ENCODE measurements around the gene RPUSD4. TPM values are rescaled to one million over a fixed set of nuclear protein-coding genes. Genes with fewer than 3 reads are reported as not detected.

RPUSD4 gene
- total RNA-seq, 4 donors from 2014 or later, result 11.1 to 20.3 (median 12.6) TPM

DNA sequence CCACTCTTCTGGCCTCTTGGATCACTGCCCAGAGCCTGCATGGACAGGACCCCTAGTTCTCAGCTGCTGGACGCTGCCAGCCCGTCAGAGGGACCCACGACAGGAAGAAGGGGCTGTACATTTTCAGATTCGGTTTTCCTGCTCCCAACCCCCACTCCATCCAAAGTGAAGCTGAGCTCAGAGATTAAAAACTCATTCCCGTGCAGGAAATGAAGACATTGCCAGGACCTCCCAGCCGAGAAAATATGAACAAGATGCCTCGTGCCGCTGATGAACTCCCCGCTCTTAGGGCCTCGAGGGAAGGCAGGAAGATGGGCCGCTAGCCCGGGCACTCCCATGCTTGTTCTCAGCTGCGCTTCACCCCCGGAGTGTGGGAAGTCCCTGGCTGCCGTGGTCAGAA is 36.1 kb downstream of the RPUSD4 start:
- Histone ChIP-seq H3K27ac (no peak overlapping the region), H3K4me1 (no peaks in the 10 kb centered on the region), H3K36me3 (no peaks in the 10 kb centered on the region), H3K27me3 (no peaks in the 10 kb centered on the region), H3K4me3 (no peak overlapping the region), H3K9me3 (no peaks in the 10 kb centered on the region)
- WGBS, 2 donors (ENCODE audit: low coverage in 1 of 2), result 56 to 60% methylated on average over 1 to 14 of the region's 15 CpGs
- in situ Hi-C loops (cut with MboI; ENCODE audit: low pct_ligation_motif_present in 1 of 4, low pct_unique_long_range_greater_than_20kb in 1 of 4, low sequenced_read_pairs in 3 of 4) (no loop called here), intact Hi-C loops (cut with DNase I; ENCODE audit: low total_unique reads) (no loop called here)
- TF ChIP-seq EP300 (IDR thresholded peaks at IDR 0.05; ENCODE audit: low read depth), result no peak
- TF ChIP-seq POLR2A (IDR thresholded peaks at IDR 0.05), result no peak
- TF ChIP-seq POLR2AphosphoS5 (IDR thresholded peaks at IDR 0.05), result no peak
- TF ChIP-seq, protein P1, sequence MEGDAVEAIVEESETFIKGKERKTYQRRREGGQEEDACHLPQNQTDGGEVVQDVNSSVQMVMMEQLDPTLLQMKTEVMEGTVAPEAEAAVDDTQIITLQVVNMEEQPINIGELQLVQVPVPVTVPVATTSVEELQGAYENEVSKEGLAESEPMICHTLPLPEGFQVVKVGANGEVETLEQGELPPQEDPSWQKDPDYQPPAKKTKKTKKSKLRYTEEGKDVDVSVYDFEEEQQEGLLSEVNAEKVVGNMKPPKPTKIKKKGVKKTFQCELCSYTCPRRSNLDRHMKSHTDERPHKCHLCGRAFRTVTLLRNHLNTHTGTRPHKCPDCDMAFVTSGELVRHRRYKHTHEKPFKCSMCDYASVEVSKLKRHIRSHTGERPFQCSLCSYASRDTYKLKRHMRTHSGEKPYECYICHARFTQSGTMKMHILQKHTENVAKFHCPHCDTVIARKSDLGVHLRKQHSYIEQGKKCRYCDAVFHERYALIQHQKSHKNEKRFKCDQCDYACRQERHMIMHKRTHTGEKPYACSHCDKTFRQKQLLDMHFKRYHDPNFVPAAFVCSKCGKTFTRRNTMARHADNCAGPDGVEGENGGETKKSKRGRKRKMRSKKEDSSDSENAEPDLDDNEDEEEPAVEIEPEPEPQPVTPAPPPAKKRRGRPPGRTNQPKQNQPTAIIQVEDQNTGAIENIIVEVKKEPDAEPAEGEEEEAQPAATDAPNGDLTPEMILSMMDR (IDR thresholded peaks at IDR 0.05), result no peak
- DNase-seq, result no peak

DNA sequence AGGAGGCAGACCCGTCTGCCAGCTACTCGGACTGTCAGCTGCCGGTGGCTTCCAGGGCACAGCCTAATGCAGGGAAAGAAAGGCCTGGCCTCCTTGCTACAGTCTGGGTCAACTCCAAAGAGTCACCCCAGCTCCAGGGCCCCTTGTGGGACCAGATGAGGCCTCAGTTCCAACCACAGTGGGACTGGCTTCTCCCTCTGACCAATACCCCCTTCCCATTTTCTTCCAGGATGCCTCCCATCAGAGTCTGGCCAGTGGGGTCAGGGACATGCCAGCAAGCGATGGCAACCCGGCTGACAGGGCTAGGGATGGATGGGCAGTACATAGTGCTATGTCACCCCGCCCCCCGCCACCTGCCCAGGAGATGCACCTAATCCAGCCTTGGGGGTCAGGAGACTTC is 36.6 kb downstream of the RPUSD4 start:
- no peak for DNase-seq
- no peak for TF ChIP-seq EP300 (IDR thresholded peaks at IDR 0.05; ENCODE audit: low read depth)
- in situ Hi-C loops (cut with MboI; ENCODE audit: low pct_ligation_motif_present in 1 of 4, low pct_unique_long_range_greater_than_20kb in 1 of 4, low sequenced_read_pairs in 3 of 4) (no loop called here), intact Hi-C loops (cut with DNase I; ENCODE audit: low total_unique reads) (no loop called here)
- Histone ChIP-seq H3K4me3 (no peak overlapping the region), H3K36me3 (no peaks in the 10 kb centered on the region), H3K27me3 (no peaks in the 10 kb centered on the region), H3K4me1 (no peaks in the 10 kb centered on the region), H3K27ac (no peak overlapping the region), H3K9me3 (no peaks in the 10 kb centered on the region)
- WGBS, 2 donors (ENCODE audit: low coverage in 1 of 2), result 94% methylated on average over 7 of the region's 7 CpGs; no CpG with 5 or more reads in 1 of the 2 donors

DNA sequence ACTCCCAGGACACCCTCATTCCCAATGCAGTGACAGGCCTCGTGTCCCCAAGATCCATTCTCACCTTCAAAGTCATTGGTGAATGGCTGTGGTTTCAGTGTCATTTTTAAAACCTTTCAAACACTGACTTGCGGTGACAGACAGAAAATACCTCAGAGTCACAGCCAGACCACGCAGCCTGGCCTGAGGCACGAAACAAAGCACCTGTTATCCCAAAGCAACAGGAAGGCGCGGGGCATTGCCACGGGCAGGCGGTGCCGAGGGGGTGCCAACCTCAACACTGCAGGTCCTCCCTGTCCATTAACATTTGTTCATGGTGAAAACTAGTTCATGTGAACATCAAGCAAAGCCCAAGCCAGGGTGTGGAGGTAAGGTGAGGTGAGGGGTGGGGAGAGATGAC is 38.2 kb downstream of the RPUSD4 start:
- H3K4me1 ChIP-seq, result no peaks in the 10 kb centered on the region
- no peak overlapping the region for H3K4me3 ChIP-seq
- no peak for DNase-seq
- H3K9me3 ChIP-seq, result no peaks in the 10 kb centered on the region
- WGBS, 2 donors (ENCODE audit: low coverage in 1 of 2), result 89% methylated on average over 9 of the region's 9 CpGs; no CpG with 5 or more reads in 1 of the 2 donors
- intact Hi-C loops (cut with DNase I; ENCODE audit: low total_unique reads) (no loop called here), in situ Hi-C loops (cut with MboI; ENCODE audit: low pct_ligation_motif_present in 1 of 4, low pct_unique_long_range_greater_than_20kb in 1 of 4, low sequenced_read_pairs in 3 of 4) (no loop called here)
- no peak for TF ChIP-seq POLR2A (IDR thresholded peaks at IDR 0.05)
- TF ChIP-seq POLR2AphosphoS5 (IDR thresholded peaks at IDR 0.05), result no peak
- TF ChIP-seq, protein P1 (IDR thresholded peaks at IDR 0.05), result no peak
- TF ChIP-seq EP300 (IDR thresholded peaks at IDR 0.05; ENCODE audit: low read depth), result no peak
- peaks cover 10% of the 10 kb centered on the region for H3K27me3 ChIP-seq
- H3K36me3 ChIP-seq, result no peaks in the 10 kb centered on the region
- H3K27ac ChIP-seq, result no peak overlapping the region

DNA sequence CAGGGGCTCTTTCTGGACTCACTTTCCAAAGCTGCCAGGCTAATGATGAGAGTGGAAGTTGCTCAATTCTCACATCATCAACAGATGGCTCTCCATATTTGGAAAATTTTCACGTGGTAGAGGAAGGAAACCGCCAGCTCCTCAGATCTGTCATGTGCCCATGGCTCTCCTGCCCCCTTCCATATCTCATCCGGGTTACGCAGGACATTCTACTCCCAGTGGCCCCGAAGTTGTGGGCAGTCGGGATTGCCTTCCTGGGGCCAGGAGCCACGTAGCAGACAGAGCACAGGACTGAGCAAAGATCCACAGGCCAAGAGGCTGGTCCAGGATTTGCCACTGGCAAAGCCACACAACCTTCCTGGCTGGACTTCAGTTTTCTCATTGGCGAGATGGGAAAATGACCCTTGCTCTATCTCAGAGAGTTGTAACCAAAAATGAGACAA is 38.8 kb downstream of the RPUSD4 start:
- in situ Hi-C loops (cut with MboI; ENCODE audit: low pct_ligation_motif_present in 1 of 4, low pct_unique_long_range_greater_than_20kb in 1 of 4, low sequenced_read_pairs in 3 of 4) (no loop called here), intact Hi-C loops (cut with DNase I; ENCODE audit: low total_unique reads) (no loop called here)
- Histone ChIP-seq H3K4me1 (no peaks in the 10 kb centered on the region), H3K27ac (no peak overlapping the region), H3K4me3 (no peak overlapping the region), H3K9me3 (no peaks in the 10 kb centered on the region), H3K36me3 (no peaks in the 10 kb centered on the region), H3K27me3 (peaks cover 10% of the 10 kb centered on the region)
- 69% methylated on average over 8 of the region's 8 CpGs; no CpG with 5 or more reads in 1 of the 2 donors for WGBS, 2 donors (ENCODE audit: low coverage in 1 of 2)
- no peak for DNase-seq
- no peak for TF ChIP-seq POLR2A (IDR thresholded peaks at IDR 0.05)
- TF ChIP-seq, protein P1 (IDR thresholded peaks at IDR 0.05), result no peak
- TF ChIP-seq POLR2AphosphoS5 (IDR thresholded peaks at IDR 0.05), result no peak
- no peak for TF ChIP-seq EP300 (IDR thresholded peaks at IDR 0.05; ENCODE audit: low read depth)

DNA sequence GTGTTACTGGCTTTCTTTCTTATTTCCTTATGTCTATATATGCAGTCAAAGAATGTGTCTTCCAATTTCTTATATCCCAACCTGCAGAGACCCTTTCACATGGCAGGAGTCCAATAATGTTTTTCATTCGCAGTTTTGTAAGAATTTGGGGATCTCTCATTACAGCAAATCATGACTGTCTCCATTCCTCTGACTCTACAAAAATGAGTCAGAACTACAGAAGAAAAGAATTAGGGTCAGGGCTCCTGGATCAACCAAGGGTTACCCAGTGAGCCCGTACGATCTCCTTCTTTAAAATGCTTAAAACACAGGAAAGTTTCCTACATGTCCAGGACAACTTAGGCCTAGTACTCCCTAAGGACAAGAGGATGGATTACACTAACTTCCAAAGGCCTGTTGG is 42.2 kb downstream of the RPUSD4 start:
- Histone ChIP-seq H3K27ac (no peak overlapping the region), H3K4me3 (no peak overlapping the region), H3K36me3 (no peaks in the 10 kb centered on the region), H3K27me3 (peaks cover 11% of the 10 kb centered on the region), H3K9me3 (no peaks in the 10 kb centered on the region), H3K4me1 (peaks cover 0 to 10% (median 5%) of the 10 kb centered on the region in 4 donors)
- no peak for DNase-seq
- 90 to 100% methylated on average over 3 of the region's 3 CpGs for WGBS, 2 donors (ENCODE audit: low coverage in 1 of 2)
- no peak for TF ChIP-seq POLR2AphosphoS5 (IDR thresholded peaks at IDR 0.05)
- TF ChIP-seq EP300 (IDR thresholded peaks at IDR 0.05; ENCODE audit: low read depth), result no peak
- TF ChIP-seq, protein P1 (IDR thresholded peaks at IDR 0.05), result no peak
- no peak for TF ChIP-seq POLR2A (IDR thresholded peaks at IDR 0.05)
- in situ Hi-C loops (cut with MboI; ENCODE audit: low pct_ligation_motif_present in 1 of 4, low pct_unique_long_range_greater_than_20kb in 1 of 4, low sequenced_read_pairs in 3 of 4), result no loop called here
- intact Hi-C loops (cut with DNase I; ENCODE audit: low total_unique reads), result no loop called here

Data from transverse colon (tissue), 4 donors.